H1 (cell line): ENCODE data around the gene PHC2. TPM values are rescaled to one million over a fixed set of nuclear protein-coding genes. Genes with fewer than 3 reads are reported as not detected.

Experiments used
- CTCF ChIA-PET: fragments of 300-600 bp; sonication (Branson Sonifier 250); formaldehyde crosslinking; loops from one replicate; lab custom pipeline; 2021; ENCODE audit not compliant: partially characterized antibody; lab: Charles Lee
- POLR2A ChIA-PET: fragments of 300-600 bp; sonication (Branson Sonifier 250); formaldehyde crosslinking; loops from one replicate; lab custom pipeline; 2021; ENCODE audit warnings: inconsistent platforms; ENCODE audit not compliant: partially characterized antibody; lab: Charles Lee
- DNase-seq, 2 experiments: peaks; one replicate each; pipeline versions ENCODE4 v3.0.0 to v3.0.0-alpha.2; 2010 to 2022; ENCODE audit warnings: low spot score in 2 of 2, low read depth in 1 of 2, mixed read lengths in 1 of 2
- FAIRE-seq: peaks from 2 replicates; lab custom pipeline; 2011; peaks lifted over from hg19 to GRCh38; lab: Jason Lieb, UNC
- H2AFZ ChIP-seq: 2 replicates; pipeline ENCODE4 v1.8.1; 2012; ENCODE audit warnings: low read length, inconsistent platforms
- H2AK5ac ChIP-seq: 2 replicates; pipeline ENCODE4 v1.6.1; 2013; ENCODE audit warnings: low read depth, low read length
- H2BK120ac ChIP-seq: replicated peaks from 2 replicates; pipeline ENCODE3; 2013; ENCODE audit warnings: low read depth, low read length, inconsistent platforms
- H2BK12ac ChIP-seq: 2 replicates; pipeline ENCODE4 v1.6.1; 2013; ENCODE audit warnings: low read depth, low read length
- H2BK15ac ChIP-seq: 2 replicates; pipeline ENCODE4 v1.6.1; 2013; ENCODE audit warnings: low read length
- H2BK20ac ChIP-seq: 2 replicates; pipeline ENCODE4 v1.6.1; 2013; ENCODE audit warnings: low read length
- H2BK5ac ChIP-seq: 2 replicates; pipeline ENCODE4 v1.6.1; 2013; ENCODE audit warnings: low read depth, low read length
- H3K14ac ChIP-seq: 2 replicates; pipeline ENCODE4 v1.6.1; 2013; ENCODE audit warnings: inconsistent platforms; ENCODE audit not compliant: insufficient read length
- H3K18ac ChIP-seq: 2 replicates; pipeline ENCODE4 v1.6.1; 2013; ENCODE audit warnings: low read length; ENCODE audit errors: extremely low read depth
- H3K23ac ChIP-seq: 2 replicates; pipeline ENCODE4 v1.6.1; 2013; ENCODE audit warnings: inconsistent platforms; ENCODE audit not compliant: insufficient read length
- H3K23me2 ChIP-seq: 2 replicates; pipeline ENCODE4 v1.6.1; 2013; ENCODE audit warnings: low read depth, low read length
- H3K27ac ChIP-seq: 2 replicates; pipeline ENCODE4 v1.6.1; 2011; ENCODE audit warnings: low read depth, low read length, inconsistent platforms
- H3K27me3 ChIP-seq, 4 experiments: replicated peaks in 1 of 4; 1 replicate in 1 of 4; 2 replicates in 3 of 4; pipeline versions ENCODE4 v1.6.1 to v1.8.1; 2011 to 2013; ENCODE audit warnings: low read length in 3 of 4, mild to moderate bottlenecking in 3 of 4, inconsistent platforms in 2 of 4, mixed read lengths in 2 of 4, moderate library complexity in 1 of 4; ENCODE audit not compliant: control insufficient read depth in 3 of 4, insufficient read depth in 3 of 4; ENCODE audit errors: extremely low read depth in 1 of 4
- H3K36me3 ChIP-seq, 4 experiments: 2 replicates each; pipeline versions ENCODE4 v1.6.1 to v1.8.1; 2011 to 2013; ENCODE audit warnings: mild to moderate bottlenecking in 4 of 4, low read length in 3 of 4, moderate library complexity in 2 of 4, control low read depth in 1 of 4, inconsistent platforms in 1 of 4; ENCODE audit not compliant: insufficient read depth in 4 of 4, control insufficient read depth in 2 of 4
- H3K4ac ChIP-seq: replicated peaks from 2 replicates; pipeline ENCODE3; 2013; ENCODE audit warnings: low read length, low read depth, mixed read lengths, inconsistent platforms; ENCODE audit not compliant: insufficient read length
- H3K4me1 ChIP-seq, 4 experiments: replicated peaks in 1 of 4; 1 replicate in 1 of 4; 2 replicates in 3 of 4; pipeline versions ENCODE4 v1.6.1 to v1.8.1; 2011 to 2013; ENCODE audit warnings: low read length in 3 of 4, inconsistent platforms in 2 of 4, mixed read lengths in 1 of 4; ENCODE audit not compliant: insufficient read depth in 4 of 4, control insufficient read depth in 3 of 4
- H3K4me2 ChIP-seq, 2 experiments: 2 replicates each; pipeline versions ENCODE4 v1.6.1 to v1.8.1; 2011 to 2013; ENCODE audit warnings: low read depth in 2 of 2, low read length in 2 of 2, control low read depth in 1 of 2, inconsistent platforms in 1 of 2, mild to moderate bottlenecking in 1 of 2; ENCODE audit not compliant: insufficient read depth in 1 of 2
- H3K4me3 ChIP-seq, 4 experiments: fragments of 200-600, 300-600 bp in 1 of 4; sonication (generic), shearing (Covaris generic), sonication (Bioruptor Twin) in 1 of 4; 2 replicates each; pipeline versions ENCODE4 v1.5.1 to v1.8.1; 2011 to 2016; ENCODE audit warnings: low read length in 4 of 4, low read depth in 3 of 4, control low read depth in 2 of 4, inconsistent platforms in 2 of 4, mild to moderate bottlenecking in 2 of 4, mixed read lengths in 1 of 4, moderate library complexity in 1 of 4; ENCODE audit not compliant: insufficient read depth in 2 of 4; ENCODE audit errors: extremely low read depth in 1 of 4
- H3K56ac ChIP-seq: replicated peaks from 2 replicates; pipeline ENCODE3; 2013; ENCODE audit warnings: low read depth, mild to moderate bottlenecking, mixed read lengths, low read length, inconsistent platforms; ENCODE audit not compliant: insufficient read length
- H3K79me1 ChIP-seq: 2 replicates; pipeline ENCODE4 v1.6.1; 2013; ENCODE audit warnings: low read depth, low read length, control low read depth
- H3K79me2 ChIP-seq, 2 experiments: 2 replicates each; pipeline versions ENCODE4 v1.6.1 to v1.8.1; 2012 to 2013; ENCODE audit warnings: low read length in 2 of 2, mild to moderate bottlenecking in 2 of 2, inconsistent platforms in 1 of 2; ENCODE audit not compliant: insufficient read depth in 2 of 2, control insufficient read depth in 1 of 2
- H3K9ac ChIP-seq, 4 experiments: replicated peaks in 1 of 4; 1 replicate in 1 of 4; 2 replicates in 3 of 4; pipeline versions ENCODE4 v1.6.1 to v1.8.1; 2011 to 2013; ENCODE audit warnings: low read depth in 3 of 4, low read length in 3 of 4, control low read depth in 2 of 4, mild to moderate bottlenecking in 2 of 4, moderate library complexity in 2 of 4, inconsistent platforms in 1 of 4; ENCODE audit errors: extremely low read depth in 1 of 4
- H3K9me3 ChIP-seq, 2 experiments: 2 replicates each; pipeline versions ENCODE4 v1.6.1 to v1.8.1; 2012 to 2013; ENCODE audit warnings: mild to moderate bottlenecking in 2 of 2, moderate library complexity in 2 of 2, control low read depth in 1 of 2, inconsistent platforms in 1 of 2, low read depth in 1 of 2, low read length in 1 of 2, mixed read lengths in 1 of 2; ENCODE audit not compliant: insufficient read depth in 2 of 2
- H4K20me1 ChIP-seq, 2 experiments: replicated peaks in 1 of 2; 2 replicates each; pipeline versions ENCODE3 to v1.8.1; 2011 to 2013; ENCODE audit warnings: inconsistent platforms in 2 of 2, low read length in 2 of 2, mild to moderate bottlenecking in 1 of 2; ENCODE audit not compliant: insufficient read depth in 2 of 2, control insufficient read depth in 1 of 2
- H4K5ac ChIP-seq: 2 replicates; pipeline ENCODE4 v1.6.1; 2013; ENCODE audit warnings: low read length, low read depth, mixed read lengths, inconsistent platforms; ENCODE audit not compliant: insufficient read length
- H4K8ac ChIP-seq: 2 replicates; pipeline ENCODE4 v1.8.0; 2013; ENCODE audit warnings: mild to moderate bottlenecking, moderate library complexity, low read length, inconsistent platforms; ENCODE audit not compliant: insufficient read depth; ENCODE audit errors: extremely low read depth
- H4K91ac ChIP-seq: replicated peaks from 2 replicates; pipeline ENCODE3; 2013; ENCODE audit warnings: low read length, mixed read lengths, inconsistent platforms; ENCODE audit not compliant: insufficient read length
- CBX5 ChIP-seq: fragments of 300-800, 300-1000 bp; sonication (generic); IDR thresholded peaks from 2 replicates; pipeline ENCODE4 v1.7.1; 2016; ENCODE audit warnings: antibody characterized with exemption, low read length, low read depth
- CHD1 ChIP-seq: IDR thresholded peaks from 2 replicates; pipeline ENCODE4 v1.6.1; 2012; ENCODE audit warnings: low read depth, low read length, improper control_type of control experiment
- CREB1 ChIP-seq: IDR thresholded peaks from 2 replicates; pipeline ENCODE4 v1.6.1; 2012; ENCODE audit warnings: inconsistent platforms
- EZH2 ChIP-seq: fragments of 200-600 bp; sonication (generic); IDR thresholded peaks from 2 replicates; pipeline ENCODE4 v1.7.1; 2012; ENCODE audit warnings: low read depth, mild to moderate bottlenecking, moderate library complexity, low read length, inconsistent platforms; ENCODE audit not compliant: severe bottlenecking
- HDAC2 ChIP-seq, 2 experiments: fragments of 300-600 bp in 1 of 2; sonication (generic) in 1 of 2; IDR thresholded peaks; 2 replicates each; pipeline ENCODE4 v1.6.1; 2011 to 2012; ENCODE audit warnings: low read depth in 2 of 2, low read length in 2 of 2, mild to moderate bottlenecking in 2 of 2, moderate library complexity in 2 of 2, borderline replicate concordance in 1 of 2, inconsistent platforms in 1 of 2
- JUN ChIP-seq: IDR thresholded peaks from 2 replicates; pipeline ENCODE4 v1.6.1; 2011; ENCODE audit warnings: low read depth, mild to moderate bottlenecking, improper control_type of control experiment, low read length
- POLR2A ChIP-seq, 2 experiments: IDR thresholded peaks; 1 replicate in 1 of 2; 2 replicates in 1 of 2; pipeline ENCODE4 v1.6.1; 2011; ENCODE audit warnings: low read depth in 2 of 2, low read length in 2 of 2, mild to moderate bottlenecking in 2 of 2; ENCODE audit errors: control extremely low read depth in 1 of 2
- RFX5 ChIP-seq: IDR thresholded peaks from 2 replicates; pipeline ENCODE4 v1.6.1; 2011; ENCODE audit warnings: low read depth, low read length, improper control_type of control experiment, borderline replicate concordance
- RNF2 ChIP-seq: fragments of 200-900, 300-1000 bp; sonication (generic); IDR thresholded peaks from 2 replicates; pipeline ENCODE4 v1.7.1; 2016; ENCODE audit warnings: borderline replicate concordance, low read depth, mild to moderate bottlenecking, antibody characterized with exemption, low read length; ENCODE audit not compliant: poor library complexity, severe bottlenecking; ENCODE audit errors: missing control alignments
- SP4 ChIP-seq: IDR thresholded peaks from 2 replicates; pipeline ENCODE4 v1.6.1; 2012; ENCODE audit warnings: low read length, inconsistent platforms
- SRF ChIP-seq: IDR thresholded peaks from 2 replicates; pipeline ENCODE4 v1.6.1; 2011; ENCODE audit warnings: mild to moderate bottlenecking, low read depth, low read length, moderate library complexity
- TAF1 ChIP-seq: IDR thresholded peaks from 2 replicates; pipeline ENCODE4 v1.6.1; 2011; ENCODE audit warnings: mild to moderate bottlenecking, low read depth, low read length
- TEAD4 ChIP-seq: IDR thresholded peaks from 2 replicates; pipeline ENCODE4 v1.6.1; 2012; ENCODE audit warnings: low read depth, low read length, inconsistent platforms, mixed read lengths
- YY1 ChIP-seq: IDR thresholded peaks from 2 replicates; pipeline ENCODE4 v1.6.1; 2011; ENCODE audit warnings: low read depth, mild to moderate bottlenecking, low read length
- whole genome bisulfite sequencing, 2 experiments: shearing (Covaris generic) in 1 of 2; methylation state at CpG; one replicate each; pipeline versions ENCODE4 v1.1.6 to v1.1.7; 2013 to 2015; ENCODE audit warnings: low lambda C conversion rate in 2 of 2, mixed read lengths in 2 of 2, inconsistent platforms in 1 of 2, low coverage in 1 of 2, missing lambda C conversion rate in 1 of 2; ENCODE audit not compliant: insufficient replicate concordance in 2 of 2, insufficient coverage in 1 of 2, insufficient read length in 1 of 2; ENCODE audit errors: extremely low coverage in 1 of 2, missing lambda C conversion rate in 1 of 2; 5-methylcytosine and 5-hydroxymethylcytosine counted together
- polyA plus RNA-seq, 7 experiments: library from polyadenylated mRNA; depleted of rRNA in 3 of 7; stranded (reverse) in 5 of 7; unstranded in 2 of 7; fragments of >200 nt in 5 of 7; fragments of 200-250 nt in 2 of 7; gene quantifications; 1 replicate in 5 of 7; 2 replicates in 1 of 7; 4 replicates in 1 of 7; pipeline versions ENCODE4 v1.2.1 to v1.2.3, GENCODE V29; 2011 to 2013; ENCODE audit warnings: missing spikeins in 2 of 7, mixed read lengths in 2 of 7
- total RNA-seq: library from RNA; stranded (reverse); fragmentation: NEBNext Ultra II Directional; extraction: Animal tissue kit (Norgen Biotek cat#: 25700); gene quantifications from 2 replicates; pipeline ENCODE4 v1.2.1, GENCODE V29; 2021

The PHC2 gene
- total and polyA plus RNA-seq, 2 of the 8 experiments (the other 6 are each of a cell fraction or from before 2014, with no cell fraction given), result 5.6 to 14.2 TPM

DNA sequence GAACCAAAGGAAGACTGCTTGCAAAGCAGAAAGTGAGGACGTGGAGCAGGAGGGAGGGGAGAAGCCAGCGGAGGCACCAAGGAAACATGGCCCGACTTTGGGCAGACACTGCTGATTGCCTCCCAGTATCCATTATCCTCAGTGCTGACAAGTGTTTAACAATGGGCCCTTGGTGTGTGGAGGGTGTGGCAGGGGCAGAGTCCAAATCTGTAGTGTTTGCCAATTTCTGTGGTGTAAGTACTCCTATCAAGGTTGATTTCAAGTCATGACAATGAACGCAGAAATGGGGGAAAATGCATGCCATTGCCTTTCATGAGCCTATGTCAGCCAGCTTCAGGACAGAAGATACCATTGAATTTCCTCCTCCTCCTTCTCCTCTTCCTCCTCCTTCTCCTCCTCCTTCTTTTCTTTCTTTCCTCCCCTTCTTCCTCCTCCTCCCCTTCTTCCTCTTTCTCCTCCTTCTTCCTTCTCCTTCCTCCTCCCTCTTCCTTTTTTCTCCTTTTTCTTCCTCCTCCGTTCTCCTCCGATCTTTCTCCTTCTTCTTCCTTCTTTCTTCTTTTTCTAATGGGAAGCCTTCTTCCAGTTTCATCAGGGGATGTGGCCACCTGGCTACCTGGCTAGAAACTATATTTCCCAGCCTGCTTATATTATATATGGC, 10.3 kb upstream of the PHC2 start:
- Histone ChIP-seq H3K79me1 (no peaks in the 10 kb centered on the region), H4K8ac (no peak overlapping the region), H3K9me3 (no peaks in the 10 kb centered on the region), H3K4me1 (peaks cover 0 to 4% (median 2%) of the 10 kb centered on the region in 4 experiments; a peak in 3 of 7 replicates), H4K91ac (no peak overlapping the region), H3K79me2 (no peaks in the 10 kb centered on the region), H3K18ac (no peak overlapping the region), H3K4ac (no peak overlapping the region), H3K14ac (no peak overlapping the region), H3K9ac (no peak overlapping the region), H3K23ac (no peak overlapping the region), H3K23me2 (no peaks in the 10 kb centered on the region), H2BK120ac (no peak overlapping the region), H3K4me3 (no peak overlapping the region), H2AK5ac (no peak overlapping the region; the same call in 1 of the 2 replicates), H2BK15ac (no peak overlapping the region), H3K27ac (no peak overlapping the region), H3K27me3 (no peaks in the 10 kb centered on the region), H3K36me3 (no peaks in the 10 kb centered on the region), H2BK5ac (no peak overlapping the region), H3K56ac (no peak overlapping the region), H4K5ac (no peak overlapping the region), H2BK12ac (no peak overlapping the region), H3K4me2 (no peak overlapping the region), H4K20me1 (no peaks in the 10 kb centered on the region), H2AFZ (no peak overlapping the region), H2BK20ac (no peak overlapping the region)
- 70 to 96% methylated on average over 2 to 6 of the region's 6 CpGs for WGBS, 2 experiments
- ChIA-PET POLR2A (no interaction called here), CTCF (interaction anchor here (0.6 to 2.6 kb wide), 6 partner anchors 10 to 146 kb away, joined by 3 to 13 read pairs (median 6); no protein-coding TSS in a partner anchor)
- FAIRE-seq (no peak), DNase-seq (no peak)
- TF ChIP-seq RFX5 (no peak), TEAD4 (no peak), TAF1 (no peak), CHD1 (no peak), POLR2A (IDR thresholded peaks at IDR 0.05; ENCODE audit: control extremely low read depth in 1 of 2, low read depth in 2 of 2, low read length in 2 of 2) (no peak), HDAC2 (IDR thresholded peaks at IDR 0.05; ENCODE audit: borderline replicate concordance in 1 of 2, low read depth in 2 of 2, low read length in 2 of 2) (no peak), CBX5 (no peak), JUN (no peak), SP4 (no peak), EZH2 (no peak), CREB1 (no peak), RNF2 (no peak), SRF (no peak), YY1 (no peak)
